ENCODE measurements around the gene SCN9A. TPM values are rescaled to one million over a fixed set of nuclear protein-coding genes. Genes with fewer than 3 reads are reported as not detected.
"Not testable (repeated sequence)": the region's sequence is repeated elsewhere in the genome, so short reads cannot be mapped to it uniquely, and the experiment has no call there.

The SCN9A gene
- total RNA-seq, 2 experiments from 2014 or later, result not detected

DNA sequence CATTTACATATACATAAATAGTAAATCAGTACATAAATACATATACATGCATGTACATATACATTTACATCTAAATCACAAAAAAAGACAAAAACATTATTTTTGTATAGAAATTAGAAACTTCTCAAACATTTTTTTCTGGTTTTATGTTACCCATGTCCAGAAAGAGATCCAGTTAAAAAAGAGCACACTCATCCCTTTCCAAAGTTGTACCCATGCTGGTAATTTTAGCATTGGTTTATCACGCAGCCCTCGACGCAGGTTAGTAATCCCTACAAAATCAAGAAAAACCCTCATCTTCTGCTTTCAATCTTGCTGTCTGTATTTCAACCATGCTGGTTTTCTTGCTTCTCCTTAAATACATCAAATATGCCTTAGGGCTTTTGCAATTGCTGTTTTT, 10.5 kb downstream of the SCN9A start:
- CTCF ChIA-PET, result no interaction called here

DNA sequence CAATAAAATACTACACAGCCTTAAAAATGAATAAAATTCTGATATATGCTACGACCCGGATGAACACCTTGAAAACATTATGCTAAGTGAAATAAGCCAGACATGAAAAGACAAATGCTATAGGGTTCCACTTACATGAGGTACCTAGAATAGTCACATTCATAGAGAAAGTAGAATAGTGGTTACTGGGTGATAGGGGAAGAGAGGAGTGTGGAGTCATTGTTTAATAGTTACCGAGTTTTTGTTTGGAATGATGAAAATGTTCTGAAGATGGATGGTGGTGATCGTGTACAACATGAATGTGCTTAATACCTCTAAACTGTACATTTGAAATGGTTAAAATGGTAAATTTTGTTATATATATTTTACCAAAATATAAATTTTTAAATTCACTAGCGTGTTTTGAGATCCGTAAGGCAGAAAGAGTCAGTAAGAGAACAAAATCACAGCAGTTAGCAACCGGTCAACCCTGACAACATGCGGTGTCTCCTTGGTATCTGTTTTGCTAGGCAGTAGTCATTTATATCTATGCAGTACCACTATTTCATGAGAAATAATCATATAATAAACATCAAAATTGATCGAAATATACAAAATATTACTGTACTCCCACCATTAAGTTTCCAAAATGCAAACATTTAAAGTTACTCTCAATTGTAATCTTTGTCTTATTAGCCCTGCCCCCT, 11.1 kb downstream of the SCN9A start:
- no peaks in the 10 kb centered on the region for H3K27me3 Mint-ChIP-seq
- CTCF ChIA-PET, result no interaction called here

More for the DNA sequence above, 10.5 kb downstream of the SCN9A start:
- DNase-seq (no peak), ATAC-seq (no peak)
- H3K27me3 Mint-ChIP-seq, result no peaks in the 10 kb centered on the region
- no peak overlapping the region for H3K4me3 Mint-ChIP-seq
- H3K36me3 Mint-ChIP-seq, result no peaks in the 10 kb centered on the region
- H3K9me3 Mint-ChIP-seq (ENCODE audit: low read depth), result no peaks in the 10 kb centered on the region
- H3K4me1 Mint-ChIP-seq, result no peaks in the 10 kb centered on the region
- no peak overlapping the region for H3K27ac Mint-ChIP-seq

DNA sequence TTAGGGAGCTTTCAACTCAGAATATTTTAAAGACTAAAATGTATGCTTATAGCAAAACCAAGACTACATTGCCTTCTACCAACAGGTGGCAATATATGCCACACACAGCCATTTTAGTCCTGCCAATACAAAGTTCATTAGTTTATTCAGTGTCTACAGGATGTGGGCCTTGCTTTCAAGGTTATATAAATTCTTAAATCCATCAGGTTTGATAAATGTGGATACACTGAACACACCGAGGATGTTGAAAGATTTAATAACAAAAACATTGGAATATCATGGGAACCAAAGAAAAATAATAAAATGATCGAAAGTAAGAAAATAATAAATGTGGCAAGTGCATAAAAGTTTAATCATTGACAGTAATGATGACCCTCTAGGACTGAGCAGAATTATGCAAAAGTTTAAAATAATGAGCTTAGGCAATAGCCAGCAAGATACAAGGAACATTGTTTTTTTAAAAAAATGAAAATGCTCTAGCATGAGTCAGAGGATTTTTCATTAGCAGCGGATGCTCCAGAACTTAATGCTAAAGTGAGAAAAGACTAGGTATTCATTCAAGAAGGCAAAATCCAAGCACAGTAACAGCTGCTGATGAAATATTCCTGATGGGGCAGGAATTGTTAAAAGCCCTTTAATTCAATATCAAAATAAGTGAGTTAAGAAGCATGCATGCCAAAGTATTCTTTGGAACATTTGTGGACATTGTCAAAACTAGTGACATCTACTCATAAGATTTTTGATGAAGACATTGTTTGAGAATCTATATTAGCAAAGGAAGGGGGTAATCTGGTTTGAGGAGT, 14.2 kb downstream of the SCN9A start:
- H3K27me3 Mint-ChIP-seq, result no peaks in the 10 kb centered on the region
- CTCF ChIA-PET, result no interaction called here
- no peaks in the 10 kb centered on the region for H3K36me3 Mint-ChIP-seq
- H3K27ac Mint-ChIP-seq, result no peak overlapping the region
- ATAC-seq (no peak), DNase-seq (no peak)
- H3K9me3 Mint-ChIP-seq (ENCODE audit: low read depth), result no peaks in the 10 kb centered on the region
- H3K4me3 Mint-ChIP-seq, result no peak overlapping the region
- H3K4me1 Mint-ChIP-seq, result no peaks in the 10 kb centered on the region

More for the DNA sequence above, 11.1 kb downstream of the SCN9A start:
- Mint-ChIP-seq H3K4me1 (no peaks in the 10 kb centered on the region), H3K4me3 (no peak overlapping the region), H3K9me3 (ENCODE audit: low read depth) (no peaks in the 10 kb centered on the region), H3K36me3 (no peaks in the 10 kb centered on the region), H3K27ac (no peak overlapping the region)
- DNase-seq, result no peak
- ATAC-seq, result no peak

DNA sequence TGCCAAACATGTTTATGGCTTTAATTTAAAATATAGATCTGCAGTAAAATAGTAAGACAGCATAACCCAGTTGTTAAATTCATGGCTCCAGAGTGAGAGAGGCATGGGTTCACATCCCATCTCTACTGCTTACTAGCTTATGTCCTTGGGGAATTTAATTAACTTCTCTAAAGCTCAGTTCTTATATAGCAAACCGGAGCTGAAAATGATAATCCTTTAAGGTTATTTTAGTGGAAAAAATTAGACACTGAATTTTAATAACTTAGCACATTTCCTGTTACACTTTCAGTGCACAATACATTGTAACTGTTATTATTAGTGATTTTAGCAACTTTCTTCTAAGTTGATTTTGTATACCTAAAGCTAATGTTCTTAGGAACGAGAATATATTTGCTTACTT, 14.8 kb downstream of the SCN9A start:
- Mint-ChIP-seq H3K27me3 (no peaks in the 10 kb centered on the region), H3K4me1 (no peaks in the 10 kb centered on the region), H3K27ac (no peak overlapping the region), H3K4me3 (no peak overlapping the region), H3K36me3 (no peaks in the 10 kb centered on the region), H3K9me3 (ENCODE audit: low read depth) (no peaks in the 10 kb centered on the region)
- no peak for ATAC-seq
- CTCF ChIA-PET, result no interaction called here
- DNase-seq, result no peak

DNA sequence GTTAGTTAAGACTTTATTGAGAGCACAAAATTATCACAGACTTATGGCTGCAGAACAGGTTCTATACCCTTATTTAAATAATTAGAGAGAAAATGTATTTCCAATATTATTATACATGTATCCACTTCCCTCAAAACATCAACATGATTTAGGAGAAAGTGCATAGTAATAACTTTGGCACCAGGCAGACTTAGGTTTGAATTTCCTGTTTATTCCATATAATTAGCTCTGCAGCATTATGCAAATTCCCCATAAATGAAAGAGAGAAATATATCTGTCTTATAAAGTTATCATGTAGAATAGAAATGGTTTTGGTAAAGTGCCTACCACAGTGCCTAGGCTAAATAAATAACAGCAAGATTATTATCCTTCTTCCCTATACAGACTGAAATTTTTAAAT, 15.3 kb downstream of the SCN9A start:
- H3K27me3 Mint-ChIP-seq, result no peaks in the 10 kb centered on the region
- DNase-seq, result no peak

DNA sequence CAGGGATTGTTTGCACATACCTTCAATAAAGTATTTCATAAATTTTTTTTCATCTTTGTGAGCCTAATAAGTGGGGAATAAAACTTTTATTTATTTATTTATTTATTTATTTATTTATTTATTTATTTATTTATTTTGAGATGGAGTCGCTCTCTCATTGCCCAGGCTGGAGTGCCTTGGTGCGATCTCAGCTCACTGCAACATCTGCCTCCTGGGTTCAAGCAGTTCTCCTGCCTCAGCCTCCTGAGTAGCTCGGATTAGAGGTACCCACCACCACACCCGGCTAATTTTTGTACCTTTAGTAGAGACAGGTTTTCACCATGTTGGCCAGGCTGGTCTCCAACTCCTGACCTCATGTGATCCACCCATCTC, 17.8 kb downstream of the SCN9A start:
- H3K9me3 Mint-ChIP-seq (ENCODE audit: low read depth); H3K27me3 Mint-ChIP-seq; ATAC-seq; H3K4me3 Mint-ChIP-seq; H3K27ac Mint-ChIP-seq; DNase-seq; H3K4me1 Mint-ChIP-seq; CTCF ChIA-PET; H3K36me3 Mint-ChIP-seq: not testable (repeated sequence)

More for the DNA sequence above, 15.3 kb downstream of the SCN9A start:
- Mint-ChIP-seq H3K4me1 (no peaks in the 10 kb centered on the region), H3K4me3 (no peak overlapping the region), H3K27ac (no peak overlapping the region), H3K9me3 (ENCODE audit: low read depth) (no peaks in the 10 kb centered on the region), H3K36me3 (no peaks in the 10 kb centered on the region)
- ATAC-seq, result no peak
- CTCF ChIA-PET, result no interaction called here

DNA sequence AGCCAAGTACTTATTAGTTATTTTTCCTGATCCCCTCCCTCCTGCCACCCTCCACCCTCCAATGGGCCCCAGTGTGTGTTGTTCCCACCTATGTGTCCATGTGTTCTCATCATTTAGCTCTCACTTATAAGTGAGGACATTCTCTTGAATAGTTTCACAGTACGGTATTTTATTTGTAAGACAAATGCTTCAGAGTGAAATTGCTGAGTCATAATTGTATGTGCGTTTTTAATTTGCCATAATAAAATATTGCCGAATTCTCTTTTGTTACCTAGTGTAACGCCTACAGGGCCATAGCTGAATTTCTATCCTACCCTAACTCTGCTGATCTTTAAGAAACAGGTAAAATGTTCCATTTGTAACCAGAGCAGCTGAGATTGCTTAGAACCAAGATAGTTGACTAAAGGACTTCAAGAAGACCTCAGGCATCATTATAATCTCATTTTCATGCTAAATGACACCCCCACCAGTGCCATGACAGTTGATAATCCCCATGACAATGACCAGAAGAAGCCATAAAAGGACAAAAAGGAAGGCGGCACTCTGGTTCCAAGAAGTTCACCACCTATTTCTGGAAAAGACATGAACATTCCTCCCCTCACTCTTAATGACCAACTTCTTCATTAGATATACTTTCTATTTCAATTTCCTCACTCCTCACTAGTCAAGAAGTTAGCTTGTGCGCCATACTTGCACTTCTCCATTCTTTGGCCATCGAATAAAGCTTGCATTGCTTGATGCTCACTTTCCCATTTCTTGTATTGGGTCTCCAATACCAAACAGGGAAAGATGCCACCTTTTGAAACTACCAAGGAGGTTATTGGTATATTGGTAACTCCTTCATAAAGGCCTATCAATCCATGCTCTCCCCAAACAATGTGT, 18.4 kb downstream of the SCN9A start:
- no peaks in the 10 kb centered on the region for H3K9me3 Mint-ChIP-seq (ENCODE audit: low read depth)
- H3K4me1 Mint-ChIP-seq, result no peaks in the 10 kb centered on the region
- H3K27ac Mint-ChIP-seq, result no peak overlapping the region
- DNase-seq, result no peak
- no peak for ATAC-seq
- no peaks in the 10 kb centered on the region for H3K36me3 Mint-ChIP-seq
- CTCF ChIA-PET, result no interaction called here
- no peak overlapping the region for H3K4me3 Mint-ChIP-seq
- no peaks in the 10 kb centered on the region for H3K27me3 Mint-ChIP-seq

DNA sequence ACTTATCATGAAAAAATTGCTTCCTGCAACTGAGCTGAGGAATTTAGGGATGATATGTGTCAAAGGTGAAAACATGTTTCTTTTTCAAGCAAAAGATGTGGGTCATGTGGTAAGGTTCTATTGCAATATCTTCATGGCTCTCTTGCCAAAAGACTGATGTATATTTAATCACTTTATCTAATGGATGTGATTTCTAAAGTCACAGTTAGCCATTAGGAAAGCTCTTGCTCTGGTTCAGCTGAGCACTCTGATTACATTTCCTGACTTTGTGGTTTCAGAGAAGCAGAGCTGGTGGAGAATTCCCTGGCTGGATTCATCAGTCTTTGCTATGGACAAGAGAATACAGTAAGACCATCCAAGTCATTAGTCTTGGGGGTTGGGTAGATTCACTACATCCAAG, 24.4 kb downstream of the SCN9A start:
- no peaks in the 10 kb centered on the region for H3K27me3 Mint-ChIP-seq
- CTCF ChIA-PET, result no interaction called here
- H3K36me3 Mint-ChIP-seq, result no peaks in the 10 kb centered on the region
- DNase-seq, result no peak
- H3K4me1 Mint-ChIP-seq, result no peaks in the 10 kb centered on the region
- no peak overlapping the region for H3K4me3 Mint-ChIP-seq
- H3K27ac Mint-ChIP-seq, result no peak overlapping the region
- ATAC-seq, result no peak
- H3K9me3 Mint-ChIP-seq (ENCODE audit: low read depth), result no peaks in the 10 kb centered on the region

DNA sequence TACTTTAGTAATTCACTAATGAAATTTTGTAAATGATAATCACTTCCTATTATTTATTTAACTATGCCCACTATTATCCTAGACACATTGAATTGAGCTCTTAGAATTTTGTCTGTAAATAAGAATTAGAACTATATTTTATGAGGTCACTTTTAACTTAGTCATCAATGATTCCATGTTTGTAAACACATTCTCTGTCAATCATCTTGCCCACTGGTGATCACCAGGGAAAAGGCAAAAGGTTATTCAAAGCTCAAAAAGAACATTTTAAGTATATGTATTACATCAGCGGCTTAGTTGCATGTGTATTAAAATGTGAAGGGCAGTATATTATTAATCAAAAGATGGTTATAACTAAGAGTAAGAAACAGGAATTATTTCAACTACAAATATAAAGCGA, 25.2 kb downstream of the SCN9A start:
- Mint-ChIP-seq H3K27ac (no peak overlapping the region), H3K4me3 (no peak overlapping the region), H3K4me1 (no peaks in the 10 kb centered on the region), H3K27me3 (no peaks in the 10 kb centered on the region), H3K36me3 (no peaks in the 10 kb centered on the region), H3K9me3 (ENCODE audit: low read depth) (no peaks in the 10 kb centered on the region)
- ATAC-seq (no peak), DNase-seq (no peak)
- CTCF ChIA-PET, result no interaction called here

DNA sequence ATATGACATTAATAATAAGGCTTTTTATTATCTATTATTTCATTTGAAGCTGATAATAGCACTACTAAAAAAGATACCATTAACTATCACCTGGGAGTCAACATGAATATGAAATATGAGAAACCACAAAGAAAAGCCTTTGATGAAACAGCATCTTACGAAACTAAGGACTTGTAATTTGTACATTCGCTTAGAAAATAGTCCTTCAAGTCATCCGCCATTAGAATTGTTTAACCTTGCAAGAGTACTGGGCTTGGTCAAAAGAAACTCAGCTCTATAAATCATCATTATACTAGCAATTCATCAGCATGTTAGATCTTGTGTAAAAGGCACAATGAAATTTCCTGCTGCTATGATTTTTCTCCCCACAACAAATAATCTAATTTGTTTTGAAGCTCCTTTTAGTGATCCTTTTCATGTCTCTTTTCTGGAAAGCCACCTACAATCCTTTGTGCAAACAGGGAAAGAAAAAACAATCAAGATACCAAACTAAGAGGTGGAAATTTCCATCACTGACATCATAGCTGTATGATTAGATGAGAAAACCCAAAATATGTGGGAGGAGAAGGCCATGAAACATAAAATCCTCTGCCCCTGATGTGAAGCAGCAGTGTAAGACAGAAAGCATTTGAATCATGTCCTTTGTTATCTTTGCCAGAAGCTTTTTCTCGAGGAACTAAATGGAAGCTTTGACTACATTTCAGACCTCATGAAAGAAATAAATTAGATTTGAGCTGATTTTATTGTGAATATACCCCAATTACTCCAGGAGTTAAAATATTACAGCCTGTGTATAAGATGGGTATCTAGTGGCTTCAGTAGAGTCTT, 31.2 kb downstream of the SCN9A start:
- H3K4me3 Mint-ChIP-seq, result no peak overlapping the region
- H3K27ac Mint-ChIP-seq, result no peak overlapping the region
- H3K4me1 Mint-ChIP-seq, result no peaks in the 10 kb centered on the region
- no peaks in the 10 kb centered on the region for H3K27me3 Mint-ChIP-seq
- no peaks in the 10 kb centered on the region for H3K36me3 Mint-ChIP-seq
- CTCF ChIA-PET, result no interaction called here
- DNase-seq (no peak), ATAC-seq (no peak)
- H3K9me3 Mint-ChIP-seq (ENCODE audit: low read depth), result no peaks in the 10 kb centered on the region

DNA sequence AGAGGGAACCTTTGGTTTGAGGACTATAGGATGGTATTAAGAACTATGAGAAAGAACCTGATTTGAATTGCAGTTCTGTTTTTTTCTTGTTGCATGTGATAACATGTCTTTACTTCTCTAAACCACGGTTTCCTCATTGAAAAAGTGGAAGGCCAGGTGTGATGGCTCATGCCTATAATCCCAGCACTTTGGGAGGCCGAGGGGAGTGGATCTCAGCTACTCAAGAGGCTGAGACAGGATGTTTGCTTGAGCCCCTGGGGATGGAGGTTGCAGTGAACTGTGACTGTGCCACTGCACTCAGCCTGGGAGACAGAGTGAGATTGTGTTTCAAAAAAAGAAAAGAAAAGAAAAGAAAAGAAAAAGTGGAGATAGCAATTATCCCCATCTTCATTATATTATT, 32.3 kb downstream of the SCN9A start:
- Mint-ChIP-seq H3K4me3 (no peak overlapping the region), H3K27ac (no peak overlapping the region), H3K27me3 (no peaks in the 10 kb centered on the region), H3K4me1 (no peaks in the 10 kb centered on the region), H3K36me3 (no peaks in the 10 kb centered on the region), H3K9me3 (ENCODE audit: low read depth) (no peaks in the 10 kb centered on the region)
- ATAC-seq (no peak), DNase-seq (no peak)
- CTCF ChIA-PET, result no interaction called here

DNA sequence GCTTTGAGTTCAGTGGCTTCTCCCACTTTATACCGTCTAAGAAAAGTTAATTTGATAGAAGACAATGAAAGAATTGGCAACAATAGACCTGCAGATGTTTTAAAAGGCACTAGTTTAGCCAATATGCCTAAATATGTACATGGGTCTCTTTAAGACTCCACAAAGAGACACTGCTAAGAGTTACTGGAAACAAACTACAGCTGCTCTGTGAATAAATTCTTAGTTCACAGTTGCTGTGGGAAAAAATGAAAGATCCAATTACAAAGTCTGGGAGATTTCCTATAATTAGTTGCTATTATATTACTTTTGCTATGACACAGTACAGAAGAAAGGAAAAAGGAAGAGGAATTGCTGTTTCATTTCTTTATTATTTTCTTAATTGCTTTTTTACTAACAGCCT, 34.3 kb downstream of the SCN9A start:
- CTCF ChIA-PET, result no interaction called here
- H3K27me3 Mint-ChIP-seq, result no peaks in the 10 kb centered on the region
- no peaks in the 10 kb centered on the region for H3K36me3 Mint-ChIP-seq
- DNase-seq (no peak), ATAC-seq (no peak)
- no peak overlapping the region for H3K4me3 Mint-ChIP-seq
- H3K27ac Mint-ChIP-seq, result no peak overlapping the region
- H3K4me1 Mint-ChIP-seq, result no peaks in the 10 kb centered on the region
- H3K9me3 Mint-ChIP-seq (ENCODE audit: low read depth), result no peaks in the 10 kb centered on the region

DNA sequence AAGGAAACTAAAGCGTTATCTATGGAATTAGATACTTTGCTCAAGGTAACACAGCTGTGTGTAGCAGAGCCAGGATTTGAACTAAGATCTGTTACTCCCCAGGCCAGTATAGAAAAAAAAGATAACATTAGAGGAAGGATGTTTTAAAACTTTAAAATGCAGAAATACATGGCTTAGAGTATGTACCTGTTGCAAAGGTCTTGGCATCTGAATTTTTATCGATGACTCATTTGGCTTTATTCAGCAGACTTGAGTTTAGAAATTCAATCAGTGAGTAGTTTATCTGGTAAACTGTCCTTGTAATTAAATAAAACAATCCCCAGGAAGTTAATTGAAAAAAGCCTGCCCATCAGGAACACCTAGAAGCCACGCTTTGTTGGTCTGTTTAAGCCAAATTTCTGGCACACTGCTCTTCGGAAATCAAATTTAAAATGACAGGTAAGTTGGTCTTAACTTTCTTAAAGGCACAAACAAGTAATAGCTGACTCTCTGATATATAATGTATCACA, 36.9 kb downstream of the SCN9A start:
- Mint-ChIP-seq H3K9me3 (ENCODE audit: low read depth) (no peaks in the 10 kb centered on the region), H3K36me3 (no peaks in the 10 kb centered on the region), H3K4me1 (no peaks in the 10 kb centered on the region), H3K27ac (no peak overlapping the region), H3K27me3 (no peaks in the 10 kb centered on the region), H3K4me3 (no peak overlapping the region)
- DNase-seq (no peak), ATAC-seq (no peak)
- CTCF ChIA-PET, result no interaction called here
